ENCODE results near the gene MISP. TPM values are rescaled to one million over a fixed set of nuclear protein-coding genes. Genes with fewer than 3 reads are reported as not detected.

The MISP gene
- total and polyA plus RNA-seq, 9 of the 15 experiments (the other 6 are each of a cell fraction or from before 2014, with no cell fraction given): 0.04 to 0.29 (median 0.05) TPM; not detected in 5

GRCh38 chr19:800360-801029 is 49.6 kb downstream of the MISP start:
- Histone ChIP-seq H3K27ac (ENCODE audit: extremely low read depth, low read depth, low read length) (peak overlapping the region; percentile 98), H3K27me3 (ENCODE audit: control insufficient read depth in 2 of 2, insufficient read depth in 2 of 2, low read length in 2 of 2) (no peaks in the 10 kb centered on the region), H3K4me2 (ENCODE audit: insufficient read depth, low read length) (peak overlapping the region; percentile 85), H2AFZ (ENCODE audit: low read depth, low read length) (no peak overlapping the region), H3K9me1 (ENCODE audit: control insufficient read depth, insufficient read depth, low read length) (peaks cover 16% of the 10 kb centered on the region), H3K4me3 (peak overlapping the region; percentile 99), H3K9me3 (replicated peaks; ENCODE audit: control insufficient read depth, insufficient read depth, low read depth, low read length) (no peaks in the 10 kb centered on the region; the same call in 1 of the 2 replicates), H3K9ac (ENCODE audit: insufficient read depth in 1 of 2, low read depth in 2 of 2, low read length in 2 of 2) (peak overlapping the region; percentile 94 to 98), H3K36me3 (ENCODE audit: control insufficient read depth, insufficient read depth, low read length) (peaks cover 74% of the 10 kb centered on the region), H3K79me2 (ENCODE audit: control insufficient read depth, insufficient read depth, low read length) (peaks cover 92% of the 10 kb centered on the region), H3K4me1 (replicated peaks in 1 of 2; ENCODE audit: control insufficient read depth in 2 of 2, insufficient read depth in 2 of 2, low read length in 2 of 2) (peaks cover 22 to 82% of the 10 kb centered on the region in 2 experiments), H4K20me1 (replicated peaks; ENCODE audit: control insufficient read depth, insufficient read depth, low read length) (peaks cover 66% of the 10 kb centered on the region)
- no TSS peak for BruUV-seq (replicated peaks)
- POLR2A ChIA-PET: interaction anchor here (0.5 to 2.4 kb wide), 8 partner anchors 9 to 62 kb away, joined by 3 to 11 read pairs (median 3); partner anchors contain the start of gene AZU1
- DNase-seq (ENCODE audit: extremely low read depth in 1 of 4, low spot score in 3 of 4) (peak in 2 of 4 experiments; percentile 18 to 58), ATAC-seq (no peak), FAIRE-seq (peak; percentile 83)
- in situ Hi-C loops (cut with MboI): no loop called here
- intact Hi-C loops (cut with micrococcal nuclease): no loop called here
- CTCF ChIA-PET (ENCODE audit: low intra/inter-chr PET ratio): no interaction called here
- WGBS (ENCODE audit: insufficient coverage, low coverage, missing lambda C conversion rate): 30% methylated on average over 16 of the region's 17 CpGs
- TF ChIP-seq RBFOX2 (IDR thresholded peaks at IDR 0.05; ENCODE audit: low read depth, low read length) (peak; percentile 48), SAFB2 (IDR thresholded peaks at IDR 0.05; ENCODE audit: borderline replicate concordance, low read depth, low read length, severe bottlenecking) (no peak), CTCF (IDR thresholded peaks at IDR 0.05 in 2 of 3, conservative IDR thresholded peaks at IDR 0.05 in 1 of 3; ENCODE audit: insufficient read depth in 2 of 3, low read depth in 1 of 3, low read length in 3 of 3) (no peak; a peak in 1 of 6 replicates), RCOR1 (IDR thresholded peaks at IDR 0.05; ENCODE audit: borderline replicate concordance in 1 of 2, low read depth in 2 of 2, low read length in 2 of 2) (no peak), KDM4B (IDR thresholded peaks at IDR 0.05; ENCODE audit: borderline replicate concordance in 2 of 2, low read depth in 1 of 2) (peak in 1 of 2 experiments; percentile 7; a peak in 1 of 4 replicates), MTA2 (IDR thresholded peaks at IDR 0.05; ENCODE audit: low read depth) (no peak), HNRNPLL (IDR thresholded peaks at IDR 0.05; ENCODE audit: low read depth, low read length, poor library complexity, severe bottlenecking) (no peak), ZFP1 (CRISPR knock-in tag; IDR thresholded peaks at IDR 0.05) (no peak), DIDO1 (tag; IDR thresholded peaks at IDR 0.05; ENCODE audit: low read depth) (no peak), ZSCAN32 (CRISPR knock-in tag; IDR thresholded peaks at IDR 0.05) (no peak), GATA2 (CRISPR knock-in tag; IDR thresholded peaks at IDR 0.05) (peak; percentile 58), RBM25 (IDR thresholded peaks at IDR 0.05; ENCODE audit: low read depth, low read length, severe bottlenecking) (no peak), NFRKB (IDR thresholded peaks at IDR 0.05; ENCODE audit: low read depth) (no peak), BRF2 (IDR thresholded peaks at IDR 0.05; ENCODE audit: borderline replicate concordance, insufficient read depth, insufficient read length) (no peak)
- TF ChIP-seq, protein P1, sequence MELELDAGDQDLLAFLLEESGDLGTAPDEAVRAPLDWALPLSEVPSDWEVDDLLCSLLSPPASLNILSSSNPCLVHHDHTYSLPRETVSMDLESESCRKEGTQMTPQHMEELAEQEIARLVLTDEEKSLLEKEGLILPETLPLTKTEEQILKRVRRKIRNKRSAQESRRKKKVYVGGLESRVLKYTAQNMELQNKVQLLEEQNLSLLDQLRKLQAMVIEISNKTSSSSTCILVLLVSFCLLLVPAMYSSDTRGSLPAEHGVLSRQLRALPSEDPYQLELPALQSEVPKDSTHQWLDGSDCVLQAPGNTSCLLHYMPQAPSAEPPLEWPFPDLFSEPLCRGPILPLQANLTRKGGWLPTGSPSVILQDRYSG (tag; conservative IDR thresholded peaks at IDR 0.05; ENCODE audit: low read depth): 0 out of 2 replicates have a peak, but pooled peaks have one; percentile 19
- TF ChIP-seq, protein P2, sequence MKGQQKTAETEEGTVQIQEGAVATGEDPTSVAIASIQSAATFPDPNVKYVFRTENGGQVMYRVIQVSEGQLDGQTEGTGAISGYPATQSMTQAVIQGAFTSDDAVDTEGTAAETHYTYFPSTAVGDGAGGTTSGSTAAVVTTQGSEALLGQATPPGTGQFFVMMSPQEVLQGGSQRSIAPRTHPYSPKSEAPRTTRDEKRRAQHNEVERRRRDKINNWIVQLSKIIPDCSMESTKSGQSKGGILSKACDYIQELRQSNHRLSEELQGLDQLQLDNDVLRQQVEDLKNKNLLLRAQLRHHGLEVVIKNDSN (CRISPR knock-in tag; IDR thresholded peaks at IDR 0.05): peak; percentile 31; the same call in 1 of the 2 replicates
